HPDE6-E6E7 (cell line): ENCODE measurements around the gene CLDN15.
A peak's percentile ranks its signal among the peaks of the same experiment; 100 is the strongest.
"Not testable (repeated sequence)": the region's sequence is repeated elsewhere in the genome, so short reads cannot be mapped to it uniquely, and the experiment has no call there.

ENCODE experiments used
- DNase-seq: peaks from one replicate; pipeline ENCODE4 v3.0.0; 2011; ENCODE audit warnings: missing footprints; ENCODE audit errors: extremely low spot score

CLDN15 gene, protein sequence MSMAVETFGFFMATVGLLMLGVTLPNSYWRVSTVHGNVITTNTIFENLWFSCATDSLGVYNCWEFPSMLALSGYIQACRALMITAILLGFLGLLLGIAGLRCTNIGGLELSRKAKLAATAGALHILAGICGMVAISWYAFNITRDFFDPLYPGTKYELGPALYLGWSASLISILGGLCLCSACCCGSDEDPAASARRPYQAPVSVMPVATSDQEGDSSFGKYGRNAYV

GRCh38 chr7:101237206-101238067 lies at the start of gene CLDN15:
TSS of gene CLDN15 (minus strand) at chr7:101237802. CDS start at chr7:101237581, 221 bp downstream.
- DNase-seq, result no peak

GRCh38 chr7:101287032-101287431 lies 49.4 kb upstream of the CLDN15 start:
- DNase-seq, result no peak

DNA sequence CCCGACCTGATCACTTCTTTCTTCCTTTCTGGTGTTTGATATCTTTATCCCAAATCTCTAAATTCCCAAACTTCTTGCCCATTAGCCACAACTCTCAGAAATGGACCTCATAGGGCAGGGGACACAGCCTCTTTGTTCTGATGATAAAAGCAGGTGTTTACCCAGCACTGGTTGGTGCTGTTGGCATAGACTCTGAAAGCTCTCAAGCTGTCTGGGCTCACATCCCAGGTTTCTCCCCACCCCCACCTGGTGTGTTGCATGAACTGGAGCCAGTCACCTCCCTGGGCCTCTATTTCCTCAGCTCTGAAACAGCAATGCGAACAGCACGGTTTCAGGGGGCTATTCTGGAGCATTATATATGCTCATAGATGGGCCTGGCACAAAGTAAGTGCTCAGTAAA lies 48.3 kb upstream of the CLDN15 start:
- DNase-seq, result not testable (repeated sequence)

DNA sequence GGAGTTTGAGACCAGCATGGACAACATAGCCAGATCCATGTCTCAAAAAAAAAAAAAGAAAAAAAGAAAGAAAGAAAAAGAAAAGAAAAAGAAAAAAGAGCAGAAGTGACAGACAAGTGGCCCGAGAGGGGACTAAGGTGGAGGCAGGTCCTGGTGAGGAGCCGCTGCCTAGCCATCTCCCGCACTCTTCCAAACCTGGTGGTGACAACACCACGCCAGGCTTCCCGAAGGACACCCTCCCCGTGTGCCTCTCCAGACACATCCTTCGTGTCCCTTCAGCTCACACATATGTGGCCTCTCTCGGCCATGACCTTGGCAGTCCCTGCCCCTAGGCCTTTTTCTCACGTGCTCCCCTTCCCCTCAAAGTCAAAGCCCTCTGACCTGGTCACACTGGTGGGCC lies 47.6 kb upstream of the CLDN15 start:
- DNase-seq, result no peak

DNA sequence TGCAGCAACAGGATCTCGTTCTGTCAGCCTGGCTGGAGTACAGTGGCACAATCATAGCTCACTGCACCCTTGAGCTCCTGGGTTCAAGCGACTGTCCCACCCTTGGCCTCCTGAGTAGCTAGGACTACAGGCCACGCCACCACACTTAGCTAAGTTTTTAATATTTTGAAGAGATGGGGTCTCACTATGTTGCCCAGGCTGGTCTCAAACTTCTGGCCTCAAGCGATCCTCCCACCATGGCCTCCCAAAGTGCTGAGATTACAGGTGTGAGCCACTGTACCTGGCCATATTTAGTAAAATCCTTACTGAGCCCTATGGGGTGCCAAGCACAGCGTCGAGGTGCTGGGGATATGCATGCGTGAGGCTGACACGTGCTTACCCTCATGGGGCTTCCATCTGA lies 43.3 kb upstream of the CLDN15 start:
- not testable (repeated sequence) for DNase-seq

DNA sequence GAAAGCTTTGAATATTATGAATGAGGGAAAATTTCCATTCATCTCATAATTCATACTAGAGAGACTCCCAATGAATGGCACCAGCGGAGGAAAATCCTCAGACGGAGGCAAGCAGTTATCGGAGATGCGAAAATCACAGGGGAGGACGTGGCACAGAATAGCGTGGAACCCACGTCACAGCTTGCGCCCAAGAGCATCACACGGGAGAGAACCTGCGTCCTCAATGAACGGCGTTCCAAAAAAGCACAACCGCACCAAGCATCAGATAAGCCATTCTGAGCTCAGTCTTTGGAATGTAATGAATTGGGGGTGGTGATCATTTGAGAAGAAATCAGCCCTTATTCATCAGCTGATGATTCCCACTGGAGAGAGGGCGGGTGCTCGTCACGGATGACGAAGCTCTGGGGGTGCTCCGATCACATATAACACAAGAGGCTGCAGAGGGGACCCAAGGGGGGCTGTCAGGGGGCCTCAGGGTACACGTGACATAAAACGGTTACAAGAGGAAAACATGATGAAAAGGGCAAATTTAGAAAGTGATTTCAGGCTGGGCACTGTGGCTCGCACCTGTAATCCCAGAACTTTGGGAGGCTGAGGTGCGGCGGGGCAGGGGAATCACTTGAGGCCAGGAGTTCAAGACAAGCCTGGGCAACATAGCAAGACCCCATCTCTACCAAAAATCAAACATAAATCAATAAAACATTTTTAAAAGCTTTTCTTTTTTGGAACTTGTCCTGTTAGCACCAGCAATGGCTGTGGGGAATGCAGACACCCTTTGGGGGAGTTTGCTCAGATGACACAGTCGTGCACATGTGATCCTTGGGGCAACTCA lies 41.1 kb upstream of the CLDN15 start:
- no peak for DNase-seq

- DNase-seq, result no peak
These were observed 39.6 kb upstream of the CLDN15 start for GRCh38 chr7:101277155-101277554.

- no peak for DNase-seq
These were observed 35.6 kb upstream of the CLDN15 start for GRCh38 chr7:101273206-101273605.

DNA sequence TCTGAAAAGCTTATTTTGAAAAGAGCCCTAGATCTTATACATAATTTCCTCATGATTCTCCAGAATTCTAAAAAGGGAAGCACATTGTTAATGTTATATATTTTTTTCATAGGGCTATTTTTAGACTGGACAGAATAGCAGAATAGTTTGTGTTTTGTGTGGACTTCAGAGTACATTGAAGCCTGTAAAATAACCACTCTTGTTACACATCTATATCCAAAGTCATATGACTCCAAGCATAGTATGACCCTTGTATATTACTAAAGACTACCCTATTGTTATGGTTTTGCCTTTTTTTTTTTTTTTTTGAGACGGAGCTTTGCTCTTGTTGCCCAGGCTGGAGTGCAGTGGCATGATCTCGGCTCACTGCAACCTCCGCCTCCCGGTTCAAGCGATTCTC lies 33.4 kb upstream of the CLDN15 start:
- no peak for DNase-seq

DNA sequence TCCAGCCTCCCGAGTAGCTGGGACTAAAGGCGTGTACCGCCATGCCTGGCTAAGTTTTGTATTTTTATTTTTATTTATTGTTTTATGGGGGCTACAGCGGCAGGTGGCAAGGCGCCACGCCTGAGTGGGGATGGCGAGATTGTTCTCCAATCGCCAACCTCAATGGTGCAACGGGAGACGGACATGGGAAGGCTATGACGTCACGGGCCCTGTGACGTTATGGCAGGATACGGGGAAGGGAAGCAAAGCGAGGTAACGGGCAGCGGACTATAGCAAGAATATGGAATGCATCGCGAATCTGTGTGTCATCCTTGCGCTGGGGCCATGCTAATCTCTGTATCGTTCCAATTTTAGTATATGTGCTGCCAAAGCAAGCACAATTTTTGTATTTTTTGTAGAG lies 32.1 kb upstream of the CLDN15 start:
- no peak for DNase-seq

GRCh38 chr7:101265622-101266516 lies 28.3 kb upstream of the CLDN15 start:
- DNase-seq, result no peak

- not testable (repeated sequence) for DNase-seq
These were observed 26.6 kb upstream of the CLDN15 start for GRCh38 chr7:101264102-101264706.

- no peak for DNase-seq
These were observed 20.7 kb upstream of the CLDN15 start for GRCh38 chr7:101258243-101258731.

DNA sequence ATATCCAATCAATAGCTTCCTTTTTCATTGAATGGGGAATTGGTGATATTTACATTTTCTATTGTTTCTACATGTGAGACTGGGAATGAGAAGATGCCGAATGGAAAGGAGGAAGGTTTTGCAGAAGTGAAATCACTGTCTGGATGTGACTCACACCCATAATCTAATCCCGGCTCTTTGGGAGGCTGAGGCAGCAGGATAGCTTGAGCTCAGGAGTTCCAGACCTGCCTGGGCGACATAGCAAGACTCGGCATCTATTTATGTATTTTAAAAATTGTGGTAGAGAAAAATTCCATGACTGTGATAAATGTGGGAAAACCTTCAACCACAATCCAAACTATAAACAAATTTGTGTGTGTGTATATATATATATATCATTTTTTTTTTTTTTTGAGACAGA lies 18.2 kb upstream of the CLDN15 start:
- DNase-seq, result no peak

DNA sequence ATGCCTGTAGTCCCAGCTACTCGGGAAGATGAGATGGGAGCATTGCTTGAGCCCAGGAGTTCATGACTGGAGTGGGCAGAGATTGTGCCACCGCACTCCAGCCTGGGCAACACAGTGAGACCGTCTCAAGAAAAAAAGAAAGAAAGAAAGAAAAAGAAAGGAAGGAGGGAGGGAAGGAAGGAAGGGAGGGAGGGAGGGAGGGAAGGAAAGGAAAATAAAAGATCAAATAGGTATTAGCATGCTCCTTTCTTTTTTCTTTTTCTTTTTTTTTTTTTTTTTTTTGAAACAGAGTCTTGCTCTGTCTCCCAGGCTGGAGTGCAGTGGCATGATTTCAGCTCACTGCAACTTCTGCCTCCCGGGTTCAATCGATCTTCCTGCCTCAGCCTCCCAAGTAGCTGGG lies 15.6 kb upstream of the CLDN15 start:
- DNase-seq, result not testable (repeated sequence)

DNA sequence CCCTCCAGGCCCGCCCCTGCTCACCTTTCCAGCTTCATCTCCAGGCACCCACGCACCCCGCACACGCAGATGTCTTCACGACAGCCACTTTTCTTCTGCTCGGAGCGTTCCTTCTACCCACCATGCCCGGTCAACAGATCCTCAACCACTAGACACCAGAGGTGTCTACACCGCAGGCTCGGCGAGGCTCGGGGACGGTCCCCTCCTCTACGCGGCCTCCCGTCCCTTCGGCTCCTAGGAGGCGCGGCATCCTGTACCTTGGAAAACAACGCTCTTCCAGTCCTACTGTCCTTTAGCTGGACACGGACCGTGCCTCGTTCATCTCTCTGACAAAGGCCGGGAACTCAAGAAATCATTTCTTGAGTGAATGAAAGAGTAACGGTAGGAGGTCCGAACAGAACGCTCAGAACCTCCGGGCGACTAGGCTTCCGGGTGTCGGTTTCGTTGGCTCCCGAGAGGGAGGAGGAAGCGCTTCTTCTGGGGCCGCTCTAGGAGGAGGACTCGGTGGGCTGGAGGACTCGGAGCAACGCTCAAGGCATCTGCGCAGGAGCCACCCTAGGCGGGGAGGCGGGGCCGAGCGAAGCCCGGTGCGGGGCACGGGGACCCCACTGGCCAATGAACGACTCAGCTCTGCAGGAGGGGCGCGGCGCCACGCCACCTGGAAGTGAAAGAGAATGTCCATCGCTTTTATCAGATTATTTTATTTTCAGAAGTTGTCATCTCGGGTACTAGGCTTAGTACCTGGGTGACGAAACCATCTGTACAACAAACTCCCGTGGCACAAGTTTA lies 14.5 kb upstream of the CLDN15 start:
- DNase-seq, result peak; percentile 97

- DNase-seq, result no peak
These were observed 12.7 kb upstream of the CLDN15 start for GRCh38 chr7:101250324-101250723.

- DNase-seq, result no peak
These were observed 10.7 kb upstream of the CLDN15 start for GRCh38 chr7:101248276-101248675.

- DNase-seq, result peak; percentile 79
These were observed 7.6 kb upstream of the CLDN15 start for GRCh38 chr7:101245147-101245668.
